HG03571 (cell line): ENCODE results near the gene IL1B.
"Not testable (repeated sequence)": the region's sequence is repeated elsewhere in the genome, so short reads cannot be mapped to it uniquely, and the experiment has no call there.

Source experiments
- ATAC-seq: cut with Tn5 transposase; IDR thresholded peaks from one replicate; pipeline ENCODE4 v1.9.1; 2021; ENCODE audit not compliant: unreplicated experiment

IL1B gene

DNA sequence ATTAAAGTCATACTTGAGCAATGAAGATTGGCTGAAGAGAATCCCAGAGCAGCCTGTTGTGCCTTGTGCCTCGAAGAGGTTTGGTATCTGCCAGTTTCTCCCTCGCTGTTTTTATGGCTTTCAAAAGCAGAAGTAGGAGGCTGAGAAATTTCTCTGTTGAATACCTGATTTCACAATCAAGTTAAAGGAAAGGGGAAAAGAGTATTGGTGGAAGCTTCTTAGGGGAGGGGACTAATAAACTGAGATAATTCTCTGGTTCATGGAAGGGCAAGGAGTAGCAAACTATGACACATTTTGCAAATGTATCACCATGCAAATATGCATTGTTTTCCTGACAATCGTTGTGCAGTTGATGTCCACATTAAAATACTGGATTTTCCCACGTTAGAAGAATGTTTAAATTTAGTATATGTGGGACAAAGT, at the start of gene IL1B:
TSS of gene IL1B (minus strand) at position 85 of the 423 bp plus-strand sequence. CDS start 550 bp downstream, outside the sequence.
- ATAC-seq, result no peak

DNA sequence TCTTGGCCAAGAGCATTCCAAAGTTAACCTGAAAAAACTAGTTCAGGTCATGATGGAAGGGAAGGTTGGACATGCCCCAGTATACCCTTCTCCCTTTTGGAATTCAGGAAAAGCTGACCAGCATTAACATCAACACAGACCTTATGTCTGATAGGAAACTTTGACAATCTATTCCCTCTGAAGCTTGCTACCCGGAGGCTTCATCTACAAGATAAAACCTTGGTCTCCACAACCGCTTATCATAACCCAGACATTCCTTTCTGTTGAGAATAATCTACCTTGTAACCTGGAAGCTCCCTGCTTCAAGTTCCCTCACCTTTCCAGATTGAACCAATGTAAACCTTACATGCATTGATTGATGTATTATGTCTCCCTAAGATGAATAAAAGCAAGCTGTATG, 49.7 kb upstream of the IL1B start:
- ATAC-seq, result no peak

DNA sequence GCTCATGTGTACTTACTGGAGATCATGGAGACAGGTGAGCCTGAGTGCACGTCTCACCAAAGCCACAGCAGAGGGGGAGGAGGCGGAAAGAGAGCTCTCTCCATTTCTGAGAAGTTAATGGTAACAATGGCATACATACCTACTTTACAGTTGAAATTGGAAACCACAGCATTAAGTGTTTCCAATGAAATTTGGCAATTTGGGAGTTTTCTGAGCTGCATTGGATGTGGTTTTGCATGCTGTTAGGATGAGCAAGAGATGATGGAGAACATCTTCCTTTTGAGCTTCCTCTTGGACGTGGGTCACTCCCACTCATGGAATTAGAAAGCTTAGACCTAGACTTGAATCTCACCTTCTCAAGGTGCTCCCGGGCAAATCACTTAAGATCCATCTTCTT, 48.9 kb upstream of the IL1B start:
- ATAC-seq, result no peak

DNA sequence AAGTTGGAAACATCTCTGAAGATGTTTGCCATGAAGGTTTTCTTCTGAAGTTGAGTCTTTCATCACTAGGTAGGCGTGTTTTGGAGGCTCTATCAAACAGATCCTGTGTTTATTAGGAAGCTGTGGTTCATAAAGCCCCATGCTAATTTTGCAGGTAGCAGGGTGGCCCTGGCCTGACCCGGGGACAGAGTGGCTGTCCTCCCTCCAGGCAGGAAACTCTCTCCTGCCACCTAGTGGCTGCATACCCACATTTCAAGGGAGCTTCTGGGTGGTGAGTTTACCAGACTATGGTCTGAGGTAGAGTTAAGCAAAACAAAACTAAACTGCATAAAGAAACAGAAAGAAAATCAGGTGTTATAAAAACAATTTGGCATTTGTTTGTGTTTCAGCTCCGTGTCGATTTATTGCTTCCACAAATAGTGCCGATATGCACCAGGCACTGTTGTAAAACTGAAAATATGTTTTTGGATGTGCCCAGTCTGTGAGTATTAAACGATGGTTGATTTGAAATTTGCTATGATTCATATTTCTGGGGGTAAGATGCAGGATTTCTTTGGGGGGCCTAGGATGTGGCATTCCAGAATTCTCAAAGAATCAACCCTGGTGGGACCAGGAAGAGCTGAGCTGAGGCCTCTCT, 48.4 kb upstream of the IL1B start:
- no peak for ATAC-seq

DNA sequence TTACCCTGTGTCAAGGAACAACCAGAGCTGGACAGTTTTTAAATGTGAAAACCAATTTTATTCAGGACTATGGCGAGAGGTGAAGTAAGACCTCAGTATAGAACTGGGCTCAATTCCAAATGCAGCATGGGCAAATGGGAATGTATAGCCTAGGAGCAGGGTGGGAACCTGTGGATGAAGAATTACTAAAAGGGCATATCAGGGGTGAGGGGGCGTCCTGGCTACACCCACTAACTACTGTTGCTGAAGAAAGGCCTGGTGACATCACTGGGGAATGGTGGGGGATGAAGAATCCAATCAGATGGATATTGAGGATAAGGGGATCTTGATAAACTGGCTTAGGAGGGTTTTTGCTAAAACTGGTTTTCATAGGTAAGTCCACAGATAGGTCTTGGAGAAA, 47.1 kb upstream of the IL1B start:
- no peak for ATAC-seq

DNA sequence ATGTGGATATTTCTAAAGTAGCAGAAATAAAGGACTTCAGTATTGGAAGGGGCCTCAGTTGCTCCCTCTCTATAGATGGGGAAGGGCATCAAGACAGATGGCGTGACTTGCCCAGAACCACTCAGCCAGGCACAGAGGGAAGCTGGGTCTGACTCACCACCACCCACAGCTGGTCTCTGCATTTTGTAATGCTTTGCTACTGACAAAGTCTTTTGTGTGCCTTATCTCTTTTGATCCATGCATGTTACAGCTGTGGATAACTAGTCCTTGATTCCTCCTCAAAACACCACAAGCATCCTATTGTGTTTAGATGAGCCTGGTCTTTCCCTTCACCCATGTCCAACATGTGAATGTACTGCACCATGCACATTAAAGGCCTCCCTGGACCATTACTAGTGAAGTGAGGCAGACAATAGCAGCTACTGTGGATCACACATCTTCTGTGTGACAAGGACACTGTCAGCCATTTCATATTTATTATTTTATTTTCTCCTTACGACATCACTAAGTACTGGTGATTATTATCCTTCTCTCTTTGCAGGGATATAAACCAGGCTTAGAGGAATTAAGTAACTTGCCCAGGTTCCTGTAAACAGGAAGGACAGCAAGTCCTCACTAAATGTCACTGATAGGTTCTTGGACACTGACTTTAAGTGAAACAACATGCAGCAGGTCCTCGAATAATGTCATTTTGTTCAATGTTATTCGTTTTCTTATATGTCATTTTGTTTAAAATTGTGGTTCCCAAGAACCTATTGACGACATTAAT, 44.8 kb upstream of the IL1B start:
- ATAC-seq, result peak; percentile 77

DNA sequence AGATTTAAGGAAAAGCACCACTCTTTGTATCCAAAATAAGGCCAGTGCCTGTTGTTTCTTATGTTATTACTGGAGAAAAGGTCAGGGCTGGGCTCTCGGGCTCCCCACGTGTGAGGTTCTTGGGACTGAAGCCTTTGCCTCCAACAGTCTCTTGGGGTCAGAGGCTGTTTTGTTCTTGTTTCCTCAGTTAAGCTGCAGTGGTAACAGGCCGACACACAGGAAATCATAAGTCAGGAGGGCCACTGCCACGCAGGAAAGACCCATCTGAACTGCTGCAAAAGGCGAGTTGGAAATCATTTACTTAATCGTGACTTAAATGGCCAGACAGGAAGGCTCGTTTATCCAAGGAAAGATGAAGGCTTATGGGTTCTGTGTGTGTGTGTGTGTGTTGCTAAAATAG, 44.1 kb upstream of the IL1B start:
- ATAC-seq, result no peak

DNA sequence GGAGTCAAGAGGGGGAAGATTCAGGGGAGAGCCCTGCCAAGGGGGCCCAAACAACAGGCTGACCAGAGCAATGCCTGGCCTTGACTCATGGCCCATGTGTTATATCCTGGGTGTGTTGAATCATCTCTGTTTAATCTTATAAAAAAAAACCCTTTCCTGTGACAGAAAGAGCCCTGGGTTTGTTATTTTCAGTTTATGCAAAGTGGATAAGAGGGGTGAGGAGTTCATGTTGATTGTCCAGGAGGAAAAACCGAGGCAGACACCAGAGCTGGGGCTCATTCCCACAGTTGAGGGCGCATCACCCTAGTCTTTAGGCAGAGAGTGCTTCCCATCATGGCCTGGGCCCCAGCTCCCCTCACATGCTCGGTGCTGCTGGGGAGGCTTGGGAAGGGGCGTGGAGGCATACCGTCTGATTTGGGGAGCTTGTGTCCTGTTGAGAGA, 43.5 kb upstream of the IL1B start:
- no peak for ATAC-seq

DNA sequence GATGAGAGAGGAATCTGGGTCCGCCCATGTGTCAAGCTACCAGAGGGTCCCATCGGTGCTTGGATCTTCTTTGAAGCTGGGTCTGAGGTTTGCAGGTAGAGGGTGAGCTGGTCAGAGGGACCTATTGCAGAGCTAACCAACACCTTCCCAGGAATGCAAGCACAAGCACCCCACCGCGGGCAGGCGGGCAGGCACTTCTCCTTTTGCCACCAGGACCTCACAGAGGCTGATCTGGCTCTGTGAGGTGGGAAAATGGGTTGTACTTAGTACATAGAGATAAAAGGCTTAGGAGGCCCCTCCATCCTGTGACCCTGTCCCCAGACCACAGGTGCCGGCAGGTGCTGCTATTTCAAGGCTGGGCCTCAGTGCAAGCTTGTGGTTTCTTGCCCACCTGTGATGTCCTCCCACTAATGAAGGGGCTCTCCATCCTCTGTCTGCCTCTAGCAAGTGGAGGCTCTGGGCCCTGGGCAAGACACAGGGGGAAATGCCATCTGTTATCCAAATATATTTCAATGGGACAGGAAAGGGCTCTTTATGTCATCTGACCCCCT, 43.0 kb upstream of the IL1B start:
- no peak for ATAC-seq

DNA sequence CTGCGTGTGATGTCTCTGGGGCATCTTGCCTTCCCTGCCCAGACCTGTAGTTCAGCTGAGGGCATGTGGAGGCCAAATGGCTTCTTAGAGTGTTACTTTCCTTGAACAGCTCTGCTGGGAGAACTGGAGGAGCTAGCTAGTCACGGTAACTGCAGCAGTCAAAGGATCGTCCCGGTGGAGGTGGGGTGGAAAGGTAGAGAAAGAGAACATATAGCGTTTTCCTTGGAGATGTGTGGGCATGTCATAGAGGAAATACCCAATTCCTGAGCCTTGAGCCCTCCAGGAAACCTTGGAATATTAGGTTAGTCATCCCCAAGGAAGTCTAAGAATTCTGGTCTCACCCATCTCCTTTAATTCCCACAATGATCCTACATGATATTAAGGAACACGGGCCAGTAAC, 40.8 kb upstream of the IL1B start:
- no peak for ATAC-seq

DNA sequence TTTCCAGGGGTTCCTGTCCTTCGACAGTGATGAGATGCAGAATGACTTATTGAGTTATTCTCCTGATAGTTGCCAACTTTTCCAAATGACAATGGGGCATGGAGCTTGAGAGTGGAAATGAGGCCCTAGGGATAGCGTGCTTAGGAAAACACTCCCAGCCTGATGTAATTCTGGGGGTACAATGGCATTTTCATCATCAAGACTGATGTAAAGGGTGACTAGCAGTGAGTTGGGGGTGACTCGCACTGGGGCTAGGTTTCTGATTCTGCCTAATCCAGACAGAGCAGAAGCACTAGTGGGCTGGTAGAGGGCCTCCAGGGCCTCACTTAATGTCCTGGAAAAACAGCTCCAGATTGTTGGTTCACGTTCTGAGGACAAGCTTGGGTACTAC, 40.4 kb upstream of the IL1B start:
- ATAC-seq, result no peak

DNA sequence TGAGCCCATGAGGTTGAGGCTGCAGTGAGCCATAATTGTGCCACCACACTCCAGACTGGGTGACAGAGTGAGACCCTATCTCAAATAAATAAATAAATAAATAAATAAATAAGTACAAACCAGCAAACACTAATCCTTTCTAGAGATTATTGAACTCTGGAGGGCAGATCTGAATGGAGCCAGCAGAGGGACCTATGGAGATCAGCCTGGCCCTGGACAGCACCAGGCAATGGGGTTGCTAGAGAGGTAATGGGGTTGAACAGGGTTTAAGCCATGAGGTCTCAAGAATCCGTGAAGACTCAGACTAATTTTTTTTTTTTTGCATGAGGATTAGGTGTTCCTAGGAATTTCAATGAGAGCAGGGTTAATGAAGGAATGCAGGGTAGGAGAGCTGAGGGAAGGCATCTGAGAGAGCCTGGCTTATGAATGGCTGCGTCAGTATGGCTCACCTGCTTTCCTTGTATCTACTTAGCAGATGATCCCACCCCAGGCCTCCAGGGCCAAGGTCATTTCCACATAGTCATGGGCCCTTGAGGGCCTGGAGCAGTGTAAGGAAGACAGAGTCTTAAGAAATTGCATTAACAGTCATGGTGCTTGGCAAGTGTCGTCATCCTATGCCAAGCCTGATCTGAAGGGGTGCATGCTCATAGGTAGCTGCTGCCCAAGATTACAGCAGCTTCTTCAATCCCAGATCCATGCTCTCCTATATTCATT, 39.8 kb upstream of the IL1B start:
- ATAC-seq, result no peak

DNA sequence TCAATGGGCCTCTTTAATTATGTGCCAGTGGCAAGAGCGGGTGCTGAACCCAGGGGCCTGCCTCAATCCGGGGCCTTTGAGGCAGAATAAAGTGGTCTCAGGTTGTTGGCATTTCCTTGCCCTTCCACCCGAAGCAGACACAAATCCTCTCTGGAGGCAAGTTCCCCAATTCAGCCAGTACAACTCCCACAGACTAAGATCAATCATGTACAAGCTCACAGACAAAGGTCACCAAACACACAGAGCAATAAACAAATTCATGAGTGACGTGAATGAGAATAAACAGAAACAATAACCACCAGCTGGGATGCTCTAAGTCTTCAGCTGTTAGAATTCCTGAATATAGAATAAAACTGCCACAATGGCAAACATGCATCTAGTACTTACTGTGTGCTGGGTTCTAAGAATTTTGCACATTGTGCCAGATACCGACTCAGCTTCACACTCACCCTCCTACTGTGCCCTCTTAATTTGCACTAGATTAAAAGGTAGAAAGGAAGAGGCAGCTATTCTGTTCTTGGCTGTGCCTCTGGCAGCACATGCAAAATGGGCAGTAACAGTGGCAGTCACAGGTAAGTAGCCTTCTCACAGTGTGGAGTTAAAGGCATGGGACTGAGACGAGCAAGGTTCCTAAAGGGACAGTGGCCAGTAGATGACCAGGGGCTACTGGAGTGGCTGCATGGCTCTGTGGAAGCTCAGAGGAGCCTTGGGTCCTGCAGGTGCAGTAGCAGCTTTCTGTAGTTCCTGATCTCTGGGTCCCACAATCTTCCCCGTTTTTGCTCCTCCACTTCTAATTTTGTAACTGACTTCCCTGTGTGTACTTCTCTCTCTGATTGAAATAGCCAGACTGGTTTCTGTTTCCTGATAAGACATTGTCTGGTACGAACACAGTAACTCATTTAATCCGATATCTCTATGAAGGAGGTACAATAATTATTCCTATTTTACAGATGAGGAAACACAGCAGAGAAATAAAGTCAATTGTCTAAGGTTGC, 34.6 kb upstream of the IL1B start:
- no peak for ATAC-seq

DNA sequence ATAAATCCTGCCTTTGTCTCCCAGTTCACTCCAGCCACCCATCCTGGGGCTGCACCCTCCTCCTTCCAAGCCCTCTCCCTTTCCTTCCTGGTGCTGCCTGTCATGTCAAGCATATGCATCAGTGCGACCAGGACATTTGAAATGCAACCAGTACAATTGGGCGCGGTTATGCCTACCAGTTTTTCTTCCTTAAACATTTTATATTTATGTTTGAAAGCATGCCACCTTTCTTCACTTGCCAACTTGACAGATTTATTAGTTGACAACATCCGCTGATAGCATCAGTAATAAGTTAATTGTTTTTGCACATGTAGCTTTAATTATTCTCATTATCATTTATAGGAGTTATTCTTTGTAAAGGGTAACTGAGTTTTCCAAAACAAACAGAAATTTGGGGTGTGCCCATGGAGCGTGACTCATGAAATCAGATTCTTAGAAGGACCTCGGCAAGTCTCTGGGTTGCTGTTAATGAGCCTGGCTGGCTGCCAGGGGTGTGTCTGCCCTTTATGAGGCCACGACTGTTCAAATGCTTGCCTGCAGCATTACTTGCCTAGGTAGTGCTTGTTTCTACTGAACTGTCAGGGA, 32.8 kb upstream of the IL1B start:
- ATAC-seq, result no peak

DNA sequence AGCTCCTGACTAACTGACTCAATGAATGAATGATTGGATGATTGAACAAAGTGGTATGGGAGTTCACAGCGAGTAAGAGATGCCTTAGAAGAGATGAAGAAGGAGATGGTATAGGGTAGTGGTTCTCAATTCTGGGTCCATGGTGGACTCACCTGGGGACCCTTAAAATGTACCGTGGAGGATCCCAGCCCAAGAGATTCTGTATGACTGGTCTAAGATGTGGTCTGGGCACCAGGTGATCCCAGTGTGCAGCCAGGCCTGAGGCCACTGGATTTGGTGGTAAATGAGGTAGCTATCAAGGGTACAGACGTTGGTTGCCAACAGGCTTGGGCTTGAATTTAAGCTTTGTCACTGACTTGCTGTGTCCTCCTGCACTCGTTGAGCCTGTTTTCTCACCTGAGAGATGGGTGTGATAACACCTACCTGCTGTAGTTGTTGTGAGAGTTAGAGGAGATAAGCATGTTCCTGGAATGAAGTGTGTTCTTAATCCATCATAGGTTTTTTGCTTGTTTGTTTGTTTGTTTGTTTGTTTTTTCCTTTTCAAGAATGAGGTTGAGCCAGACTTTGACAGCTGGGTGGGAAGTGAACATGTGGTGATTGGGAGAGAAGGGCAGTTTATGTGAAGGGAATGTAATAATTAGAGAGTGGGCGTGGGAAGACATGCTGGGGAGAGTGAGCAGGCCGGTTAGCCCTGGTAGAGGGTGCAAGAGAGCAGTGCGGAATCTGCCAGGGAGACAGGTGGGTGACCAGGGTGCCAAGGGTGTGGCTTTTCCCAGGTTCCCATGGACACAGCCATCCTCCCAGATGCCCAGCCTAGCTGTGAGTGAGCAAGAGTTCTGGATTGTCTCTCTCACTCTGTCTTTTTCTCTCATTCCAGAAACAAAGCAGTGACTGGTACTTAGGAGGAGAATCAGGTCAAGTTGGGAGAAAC, 31.4 kb upstream of the IL1B start:
- no peak for ATAC-seq

DNA sequence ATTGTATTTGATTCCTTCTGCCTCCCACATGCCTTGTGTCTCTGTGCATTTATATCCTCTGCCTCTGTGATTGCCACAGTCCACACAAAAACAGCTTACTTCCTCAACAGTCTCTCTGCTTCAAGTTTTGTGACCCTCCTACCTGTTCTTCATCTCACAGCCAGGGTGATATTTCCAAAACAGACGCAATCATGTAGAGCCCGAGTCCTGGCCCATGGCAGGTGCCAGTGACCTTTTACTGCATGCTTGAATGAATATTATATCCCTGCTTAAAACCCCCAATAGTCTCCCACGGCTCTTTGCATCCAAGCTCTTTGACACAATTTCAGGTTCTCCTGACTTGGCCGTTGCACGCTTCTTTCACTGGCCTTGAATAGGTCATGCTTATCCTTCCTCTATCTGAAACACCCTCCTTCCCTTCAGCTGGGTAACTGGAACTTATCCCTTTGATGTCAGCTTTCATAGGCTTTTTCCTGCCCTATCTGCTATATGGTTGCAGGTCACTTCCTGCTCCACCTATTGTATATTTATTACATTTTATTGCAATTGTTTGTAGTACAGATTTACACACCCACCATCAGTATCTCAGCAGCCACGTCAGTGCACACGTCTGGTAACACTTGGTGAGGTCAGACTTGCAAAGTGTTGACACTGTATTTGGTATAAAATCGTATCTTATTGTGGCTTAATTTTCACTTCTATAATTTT, 29.7 kb upstream of the IL1B start:
- no peak for ATAC-seq

DNA sequence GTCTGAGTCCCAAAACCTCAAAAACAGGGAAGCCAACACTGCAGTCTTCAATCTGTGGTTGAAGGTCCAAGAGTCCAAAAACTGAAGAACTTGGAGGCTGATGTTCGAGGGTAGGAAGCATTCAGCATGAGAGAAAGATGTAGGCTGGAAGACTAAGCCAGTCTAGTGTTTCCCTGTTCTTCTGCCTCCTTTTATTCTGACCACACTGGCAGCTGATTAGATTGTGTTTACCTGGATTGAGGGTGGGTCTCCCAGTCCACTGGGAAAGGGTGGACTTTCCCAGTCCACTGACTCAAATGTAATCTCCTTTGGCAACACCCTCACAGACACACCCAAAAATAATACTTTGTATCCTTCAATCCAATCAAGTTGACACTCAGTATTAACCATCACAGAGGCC, 27.5 kb upstream of the IL1B start:
- ATAC-seq, result no peak

DNA sequence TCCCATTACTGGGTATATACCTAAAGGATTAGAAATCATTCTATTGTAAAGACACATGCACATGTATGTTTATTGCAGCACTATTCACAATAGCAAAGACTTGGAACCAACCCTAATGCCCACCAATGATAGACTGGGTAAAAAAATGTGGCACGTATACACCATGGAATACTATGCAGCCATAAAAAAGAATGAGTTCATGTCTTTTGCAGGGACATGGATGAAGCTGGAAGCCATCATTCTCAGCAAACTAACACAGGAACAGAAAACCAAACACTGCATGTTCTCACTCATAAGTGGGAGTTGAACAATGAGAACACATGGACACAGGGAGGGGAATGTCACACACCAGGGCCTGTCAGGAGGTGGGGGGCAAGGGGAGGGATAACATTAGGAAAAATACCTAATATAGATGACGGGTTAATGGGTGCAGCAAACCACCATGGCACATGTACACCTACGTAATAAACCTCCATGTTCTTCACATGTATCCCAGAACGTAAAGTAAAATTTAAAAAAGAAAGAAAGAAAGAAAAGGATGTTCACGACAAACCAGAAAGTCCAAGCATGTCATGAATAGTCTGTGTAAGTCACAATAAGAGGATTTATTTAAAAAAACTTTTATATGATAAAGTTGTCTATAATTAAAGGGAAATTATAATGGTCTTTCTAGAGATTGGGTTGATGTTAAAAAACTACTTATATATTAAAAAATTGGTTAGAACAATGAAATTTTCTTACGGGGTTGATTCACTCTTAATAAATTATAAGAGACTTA, 23.0 kb upstream of the IL1B start:
- not testable (repeated sequence) for ATAC-seq
